NOMO-1 (cell line): ENCODE results near the gene MAP4K2.
"Not testable (repeated sequence)": the region's sequence is repeated elsewhere in the genome, so short reads cannot be mapped to it uniquely, and the experiment has no call there.

Experiments used
- DNase-seq, 2 experiments: peaks; one replicate each; lab custom pipeline; 2025; ENCODE audit not compliant: unreplicated experiment in 2 of 2; lab: John Stamatoyannopoulos, UW

The MAP4K2 gene

GRCh38 chr11:64803158-64803845, at the start of gene MAP4K2:
MAP4K2 (minus strand) TSS chr11:64803214; CDS start chr11:64803149, 65 bp downstream.
- peak; percentile 68 to 86 for DNase-seq

GRCh38 chr11:64851831-64852351, 48.9 kb upstream of the MAP4K2 start:
- no peak for DNase-seq

GRCh38 chr11:64850979-64851567, 48.1 kb upstream of the MAP4K2 start:
- DNase-seq, result no peak

- no peak for DNase-seq
Measured at GRCh38 chr11:64849598-64850356, 46.8 kb upstream of the MAP4K2 start.

- peak in 1 of 2 experiments; percentile 6 for DNase-seq
Measured at GRCh38 chr11:64848826-64849597, 46.0 kb upstream of the MAP4K2 start.

GRCh38 chr11:64848214-64848825, 45.3 kb upstream of the MAP4K2 start:
- DNase-seq, result no peak

- DNase-seq, result peak; percentile 85 to 90
Measured at GRCh38 chr11:64846998-64847666, 44.1 kb upstream of the MAP4K2 start.

- not testable (repeated sequence) for DNase-seq
Measured at GRCh38 chr11:64845776-64846129, 42.7 kb upstream of the MAP4K2 start.

- DNase-seq, result no peak
Measured at GRCh38 chr11:64845129-64845775, 42.2 kb upstream of the MAP4K2 start.

GRCh38 chr11:64844330-64845128, 41.5 kb upstream of the MAP4K2 start, which contains the start of gene CDC42BPG:
CDC42BPG (minus strand) TSS chr11:64844653; CDS start chr11:64844569, 84 bp downstream.
- peak; percentile 55 to 72 for DNase-seq

- DNase-seq, result no peak
Measured at GRCh38 chr11:64843686-64844329, 40.8 kb upstream of the MAP4K2 start.

- DNase-seq, result no peak
Measured at GRCh38 chr11:64842851-64843685, 40.1 kb upstream of the MAP4K2 start.

GRCh38 chr11:64842366-64842759, 39.3 kb upstream of the MAP4K2 start:
- DNase-seq, result no peak

- DNase-seq, result no peak
Measured at GRCh38 chr11:64841592-64842365, 38.8 kb upstream of the MAP4K2 start.

- no peak for DNase-seq
Measured at GRCh38 chr11:64839887-64840782, 37.1 kb upstream of the MAP4K2 start.
